VCaP (cell line): ENCODE results near the gene PARD3B.

Experiments
- H3K27ac ChIP-seq: fragments of 450-650 bp; 2 replicates; pipeline ENCODE4 v1.5.1; 2017
- TF ChIP-seq, protein P1 (sequence below): fragments of 450-650 bp; conservative IDR thresholded peaks from 2 replicates; pipeline ENCODE4 v1.5.1; 2017; ENCODE audit warnings: mild to moderate bottlenecking, moderate library complexity

The PARD3B gene

DNA sequence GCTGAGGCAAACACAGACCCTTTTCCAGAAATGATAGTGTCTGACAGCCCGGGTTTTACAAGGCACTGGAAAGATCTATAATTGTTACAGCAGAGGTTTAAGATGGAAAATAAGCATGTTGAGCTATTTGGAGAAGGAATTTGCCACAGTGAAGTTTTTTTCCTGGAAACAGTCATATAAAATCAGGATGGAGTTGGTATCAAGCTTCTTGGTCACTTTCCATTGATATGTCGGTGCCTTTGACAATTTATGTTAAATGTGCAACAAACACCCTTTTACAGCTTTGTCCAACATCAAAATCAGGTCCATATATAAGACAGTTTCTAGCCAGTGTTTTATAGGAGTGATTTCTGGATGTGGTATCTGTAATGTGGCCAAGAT is 1019.9 kb downstream of the PARD3B start:
- TF ChIP-seq, protein P1, sequence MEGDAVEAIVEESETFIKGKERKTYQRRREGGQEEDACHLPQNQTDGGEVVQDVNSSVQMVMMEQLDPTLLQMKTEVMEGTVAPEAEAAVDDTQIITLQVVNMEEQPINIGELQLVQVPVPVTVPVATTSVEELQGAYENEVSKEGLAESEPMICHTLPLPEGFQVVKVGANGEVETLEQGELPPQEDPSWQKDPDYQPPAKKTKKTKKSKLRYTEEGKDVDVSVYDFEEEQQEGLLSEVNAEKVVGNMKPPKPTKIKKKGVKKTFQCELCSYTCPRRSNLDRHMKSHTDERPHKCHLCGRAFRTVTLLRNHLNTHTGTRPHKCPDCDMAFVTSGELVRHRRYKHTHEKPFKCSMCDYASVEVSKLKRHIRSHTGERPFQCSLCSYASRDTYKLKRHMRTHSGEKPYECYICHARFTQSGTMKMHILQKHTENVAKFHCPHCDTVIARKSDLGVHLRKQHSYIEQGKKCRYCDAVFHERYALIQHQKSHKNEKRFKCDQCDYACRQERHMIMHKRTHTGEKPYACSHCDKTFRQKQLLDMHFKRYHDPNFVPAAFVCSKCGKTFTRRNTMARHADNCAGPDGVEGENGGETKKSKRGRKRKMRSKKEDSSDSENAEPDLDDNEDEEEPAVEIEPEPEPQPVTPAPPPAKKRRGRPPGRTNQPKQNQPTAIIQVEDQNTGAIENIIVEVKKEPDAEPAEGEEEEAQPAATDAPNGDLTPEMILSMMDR = no peak

DNA sequence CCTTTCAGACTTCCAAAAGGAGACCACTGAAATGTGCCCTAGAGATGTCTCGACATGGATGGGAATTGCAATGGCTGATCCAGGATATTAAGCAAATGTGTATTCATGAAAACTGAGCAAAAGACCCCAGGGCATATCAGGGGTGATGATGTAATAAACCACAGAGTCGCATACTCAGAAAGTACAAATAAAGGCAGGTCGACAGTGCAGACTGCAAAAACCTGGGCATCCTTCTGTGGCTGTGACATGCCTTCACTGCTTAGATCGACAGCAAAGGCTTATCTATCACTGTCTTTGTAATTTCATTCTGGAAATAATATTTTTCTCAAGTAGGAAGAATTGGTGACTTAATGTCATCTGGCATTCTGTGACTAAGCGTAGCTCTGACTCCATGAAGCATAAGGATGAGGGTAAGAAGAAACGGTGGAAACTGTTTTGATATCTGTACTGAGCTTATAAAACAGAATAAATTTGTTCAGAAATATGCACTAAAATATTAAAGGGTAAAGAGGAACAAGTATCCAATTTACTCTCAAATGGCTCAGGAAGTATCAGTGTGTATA is 1021.4 kb downstream of the PARD3B start:
- TF ChIP-seq, protein P1 = no peak

More for the DNA sequence above, 1019.9 kb downstream of the PARD3B start:
- H3K27ac ChIP-seq = peak overlapping the region; percentile 60

DNA sequence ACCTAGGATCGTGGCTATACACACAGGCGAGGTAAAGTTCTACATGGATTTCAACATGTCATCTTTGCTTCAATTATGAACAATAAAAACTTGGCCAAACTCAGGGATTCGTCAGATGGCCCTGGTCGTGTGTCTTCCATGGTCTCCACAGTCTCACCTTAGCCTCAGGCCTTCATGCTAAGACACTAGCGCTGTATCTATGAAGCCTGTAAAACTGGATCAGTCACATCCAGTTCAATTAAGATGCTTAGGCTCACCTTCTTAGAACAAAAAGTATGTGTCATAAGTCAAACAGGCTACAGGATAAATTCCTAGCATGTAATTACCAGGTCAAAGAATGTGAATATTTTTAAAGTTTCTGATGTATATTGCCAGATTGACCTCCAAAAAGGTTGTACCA is 1023.3 kb downstream of the PARD3B start:
- H3K27ac ChIP-seq = no peak overlapping the region
- TF ChIP-seq, protein P1 = no peak

More for the DNA sequence above, 1021.4 kb downstream of the PARD3B start:
- H3K27ac ChIP-seq = no peak overlapping the region

DNA sequence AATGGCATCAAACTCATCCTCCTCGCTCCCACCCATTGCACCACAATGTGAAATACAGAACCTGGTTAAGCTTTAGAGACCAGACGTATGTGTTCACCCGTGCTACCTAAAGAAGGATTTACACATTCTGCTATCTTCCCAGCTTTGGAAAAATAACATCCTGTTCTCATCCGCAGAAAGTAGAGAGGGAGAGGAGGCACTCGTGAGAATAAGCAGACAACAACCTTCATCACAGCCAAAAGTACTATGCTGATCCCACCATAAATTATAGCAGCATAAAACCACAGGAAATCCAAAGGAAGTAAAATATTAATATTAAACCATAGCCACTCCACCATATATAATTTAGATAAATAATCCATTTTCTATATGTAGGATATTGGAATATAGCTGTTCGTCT is 1025.4 kb downstream of the PARD3B start:
- H3K27ac ChIP-seq = no peak overlapping the region
- TF ChIP-seq, protein P1 = no peak

DNA sequence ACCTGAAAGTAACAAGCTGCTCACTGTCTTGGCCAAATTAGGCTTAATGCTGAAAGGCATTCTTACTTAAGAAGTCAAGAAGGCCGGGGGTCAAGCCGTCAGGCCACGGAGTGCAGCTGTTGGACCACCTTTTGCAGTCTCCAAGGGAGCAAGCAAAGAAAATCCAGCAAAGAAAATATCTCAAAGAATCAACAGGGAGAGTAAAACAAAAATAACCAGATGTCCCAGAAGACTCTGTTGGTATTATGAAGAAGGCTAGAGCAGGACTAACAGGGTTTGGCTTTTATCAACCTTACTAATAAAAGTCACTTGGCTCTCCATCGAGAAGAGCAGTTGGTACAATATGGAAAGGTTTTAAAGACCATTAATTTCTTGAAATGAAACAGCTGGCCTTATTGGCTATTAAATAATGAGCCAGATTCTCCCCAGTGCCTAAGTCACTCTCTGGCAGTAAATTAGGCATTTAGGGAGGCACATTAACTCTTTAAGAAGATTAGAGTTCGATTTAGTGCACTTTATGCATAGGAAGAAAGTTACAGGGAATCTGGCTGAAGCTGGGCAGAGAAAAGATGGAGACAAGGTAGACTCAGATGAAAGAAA is 1026.2 kb downstream of the PARD3B start:
- TF ChIP-seq, protein P1 = no peak
- no peak overlapping the region for H3K27ac ChIP-seq

DNA sequence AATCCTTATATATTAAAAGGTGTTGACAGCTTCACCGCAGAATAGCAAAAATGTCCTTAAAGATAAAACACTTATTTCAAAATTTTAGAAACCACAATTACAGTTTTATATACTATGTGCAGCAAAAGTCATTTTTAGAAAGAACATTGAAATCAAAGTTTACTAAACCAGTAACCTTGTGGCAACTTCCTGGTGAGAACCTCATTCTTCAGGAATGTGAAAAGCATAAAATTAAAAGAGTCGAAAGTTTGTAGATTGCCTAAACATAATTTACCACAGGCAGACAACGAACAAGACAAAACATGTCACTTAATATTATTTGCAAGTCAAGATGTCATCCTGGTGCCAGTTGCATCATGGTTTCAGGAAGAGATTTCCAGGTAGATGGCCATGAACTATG is 1028.7 kb downstream of the PARD3B start:
- TF ChIP-seq, protein P1 = no peak
- no peak overlapping the region for H3K27ac ChIP-seq

DNA sequence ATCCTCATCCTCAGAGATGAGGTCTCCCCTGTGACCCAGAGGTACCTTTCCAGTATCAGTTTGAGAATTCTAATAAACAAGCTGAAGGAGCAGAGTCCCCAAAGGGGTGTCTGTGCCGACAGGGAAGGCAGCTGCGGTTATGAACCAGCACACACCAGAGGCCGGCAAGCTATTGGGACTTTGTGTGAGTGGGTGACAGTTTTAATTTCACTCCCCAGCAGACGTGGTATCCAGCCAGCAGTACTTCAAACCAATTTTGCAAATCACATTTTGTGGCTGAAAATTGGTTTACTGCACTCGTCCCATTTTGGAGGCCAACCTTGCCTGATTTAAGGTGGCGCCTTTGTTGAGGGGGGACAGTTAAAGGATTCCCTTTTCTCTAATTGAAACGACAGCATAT is 1034.1 kb downstream of the PARD3B start:
- TF ChIP-seq, protein P1 = no peak
- H3K27ac ChIP-seq = no peak overlapping the region
